Esophagus muscularis mucosa (tissue), 4 donors: ENCODE results near the gene TNFSF8.

ENCODE experiments used
- EP300 ChIP-seq: sonication (generic); formaldehyde crosslinking; IDR thresholded peaks from one replicate; pipeline ENCODE4 v1.6.1; 2017; ENCODE audit warnings: antibody characterized with exemption
- POLR2A ChIP-seq: fragments of 450-650 bp; IDR thresholded peaks from one replicate; pipeline ENCODE4 v1.6.1; 2017; ENCODE audit warnings: antibody characterized with exemption, moderate library complexity, mild to moderate bottlenecking, low read depth
- TF ChIP-seq, protein P1 (sequence below), 3 experiments: fragments of 200-600 bp in 2 of 3; fragments of 450-650 bp in 1 of 3; sonication (generic) in 2 of 3; IDR thresholded peaks; one replicate each; pipeline ENCODE4 v1.5.1; 2017 to 2019; ENCODE audit warnings: antibody characterized with exemption in 3 of 3, mild to moderate bottlenecking in 2 of 3, moderate library complexity in 1 of 3

DNA sequence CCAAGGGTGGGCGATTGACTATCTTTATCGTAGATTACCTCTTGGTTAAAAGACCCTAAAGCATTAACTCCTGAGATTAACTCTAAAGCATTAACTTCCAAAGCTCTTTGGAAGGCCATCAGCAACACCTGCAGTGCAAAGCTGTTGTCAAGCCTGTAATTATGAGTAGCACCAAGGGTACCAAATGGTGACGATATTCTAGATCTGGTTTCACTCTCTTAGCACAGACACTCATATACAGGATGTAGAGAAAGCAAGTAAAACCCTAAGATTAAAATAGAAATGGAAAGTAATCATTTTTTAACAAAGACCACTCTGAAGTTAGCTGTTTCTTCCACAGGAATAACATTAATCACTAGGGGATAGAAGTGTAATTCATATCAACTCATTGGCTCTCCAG is 29.9 kb upstream of the TNFSF8 start:
- TF ChIP-seq, protein P1, sequence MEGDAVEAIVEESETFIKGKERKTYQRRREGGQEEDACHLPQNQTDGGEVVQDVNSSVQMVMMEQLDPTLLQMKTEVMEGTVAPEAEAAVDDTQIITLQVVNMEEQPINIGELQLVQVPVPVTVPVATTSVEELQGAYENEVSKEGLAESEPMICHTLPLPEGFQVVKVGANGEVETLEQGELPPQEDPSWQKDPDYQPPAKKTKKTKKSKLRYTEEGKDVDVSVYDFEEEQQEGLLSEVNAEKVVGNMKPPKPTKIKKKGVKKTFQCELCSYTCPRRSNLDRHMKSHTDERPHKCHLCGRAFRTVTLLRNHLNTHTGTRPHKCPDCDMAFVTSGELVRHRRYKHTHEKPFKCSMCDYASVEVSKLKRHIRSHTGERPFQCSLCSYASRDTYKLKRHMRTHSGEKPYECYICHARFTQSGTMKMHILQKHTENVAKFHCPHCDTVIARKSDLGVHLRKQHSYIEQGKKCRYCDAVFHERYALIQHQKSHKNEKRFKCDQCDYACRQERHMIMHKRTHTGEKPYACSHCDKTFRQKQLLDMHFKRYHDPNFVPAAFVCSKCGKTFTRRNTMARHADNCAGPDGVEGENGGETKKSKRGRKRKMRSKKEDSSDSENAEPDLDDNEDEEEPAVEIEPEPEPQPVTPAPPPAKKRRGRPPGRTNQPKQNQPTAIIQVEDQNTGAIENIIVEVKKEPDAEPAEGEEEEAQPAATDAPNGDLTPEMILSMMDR (IDR thresholded peaks at IDR 0.05): no peak
- TF ChIP-seq POLR2A: no peak
- no peak for TF ChIP-seq EP300
